Retinal pigment epithelial cell (primary cell): Measurements from ENCODE around the gene PAXX.

Experiments
- DNase-seq: peaks from one replicate; pipeline ENCODE4 v3.0.0-alpha.2; 2010; ENCODE audit warnings: low read depth
- H3K4me3 ChIP-seq: 2 replicates; pipeline ENCODE4 v1.5.1; 2011; ENCODE audit warnings: mild to moderate bottlenecking, low read length, control low read depth, moderate library complexity
- TF ChIP-seq, protein P1 (sequence below): conservative IDR thresholded peaks from 2 replicates; pipeline ENCODE4 v1.5.1; 2011; ENCODE audit warnings: low read depth, low read length, control low read depth, inconsistent platforms

The PAXX gene

GRCh38 chr9:137011907-137012675 lies 19.9 kb downstream of the PAXX start:
- TF ChIP-seq, protein P1, sequence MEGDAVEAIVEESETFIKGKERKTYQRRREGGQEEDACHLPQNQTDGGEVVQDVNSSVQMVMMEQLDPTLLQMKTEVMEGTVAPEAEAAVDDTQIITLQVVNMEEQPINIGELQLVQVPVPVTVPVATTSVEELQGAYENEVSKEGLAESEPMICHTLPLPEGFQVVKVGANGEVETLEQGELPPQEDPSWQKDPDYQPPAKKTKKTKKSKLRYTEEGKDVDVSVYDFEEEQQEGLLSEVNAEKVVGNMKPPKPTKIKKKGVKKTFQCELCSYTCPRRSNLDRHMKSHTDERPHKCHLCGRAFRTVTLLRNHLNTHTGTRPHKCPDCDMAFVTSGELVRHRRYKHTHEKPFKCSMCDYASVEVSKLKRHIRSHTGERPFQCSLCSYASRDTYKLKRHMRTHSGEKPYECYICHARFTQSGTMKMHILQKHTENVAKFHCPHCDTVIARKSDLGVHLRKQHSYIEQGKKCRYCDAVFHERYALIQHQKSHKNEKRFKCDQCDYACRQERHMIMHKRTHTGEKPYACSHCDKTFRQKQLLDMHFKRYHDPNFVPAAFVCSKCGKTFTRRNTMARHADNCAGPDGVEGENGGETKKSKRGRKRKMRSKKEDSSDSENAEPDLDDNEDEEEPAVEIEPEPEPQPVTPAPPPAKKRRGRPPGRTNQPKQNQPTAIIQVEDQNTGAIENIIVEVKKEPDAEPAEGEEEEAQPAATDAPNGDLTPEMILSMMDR: no peak
- DNase-seq: no peak
- H3K4me3 ChIP-seq: no peak overlapping the region

- TF ChIP-seq, protein P1: no peak
- DNase-seq: no peak
- H3K4me3 ChIP-seq: no peak overlapping the region
These were observed 20.7 kb downstream of the PAXX start for GRCh38 chr9:137012694-137013570.

GRCh38 chr9:137013571-137013940 lies 21.3 kb downstream of the PAXX start:
- TF ChIP-seq, protein P1: no peak
- no peak for DNase-seq
- no peak overlapping the region for H3K4me3 ChIP-seq

- H3K4me3 ChIP-seq: no peak overlapping the region
- TF ChIP-seq, protein P1: no peak
- DNase-seq: no peak
These were observed 21.9 kb downstream of the PAXX start for GRCh38 chr9:137014166-137014565.

DNA sequence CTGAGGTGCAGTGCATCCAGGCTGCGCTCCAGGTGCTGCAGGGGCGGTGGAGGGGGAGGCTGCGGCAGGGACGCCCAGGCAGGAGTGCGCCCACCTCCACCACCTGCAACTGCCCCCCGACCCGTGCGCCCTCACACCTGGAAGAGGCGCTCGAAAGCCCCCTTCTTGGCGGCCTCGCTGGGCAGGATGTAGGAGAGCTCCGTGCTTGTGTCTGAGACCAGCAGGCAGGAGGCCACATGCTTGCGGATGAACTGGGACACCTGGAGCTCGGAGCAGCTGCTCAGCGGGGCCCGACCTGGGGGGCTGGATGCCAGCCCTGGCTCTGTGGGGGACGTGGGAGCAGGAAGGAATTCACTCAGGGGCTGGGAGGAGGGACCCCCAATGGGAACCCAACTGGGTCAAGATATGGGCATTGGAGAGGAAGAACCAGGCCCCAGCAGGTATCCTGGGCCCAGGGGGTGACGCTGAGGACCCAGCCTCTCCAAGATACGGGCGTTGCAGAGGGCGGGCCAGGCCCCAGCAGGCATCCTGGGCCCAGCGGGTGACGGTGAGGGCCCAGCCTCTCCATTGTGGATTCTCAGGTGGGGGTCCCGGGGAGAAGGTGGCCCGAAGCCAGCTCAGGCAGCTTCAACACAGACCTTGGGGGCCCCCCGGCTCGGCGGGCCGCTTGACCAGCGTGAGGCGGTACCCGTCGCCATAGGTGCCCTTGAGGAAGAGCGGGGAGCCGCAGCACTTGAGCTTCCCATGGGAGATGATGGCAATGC lies 22.7 kb downstream of the PAXX start:
- no peak for DNase-seq
- TF ChIP-seq, protein P1: no peak
- H3K4me3 ChIP-seq: no peak overlapping the region

DNA sequence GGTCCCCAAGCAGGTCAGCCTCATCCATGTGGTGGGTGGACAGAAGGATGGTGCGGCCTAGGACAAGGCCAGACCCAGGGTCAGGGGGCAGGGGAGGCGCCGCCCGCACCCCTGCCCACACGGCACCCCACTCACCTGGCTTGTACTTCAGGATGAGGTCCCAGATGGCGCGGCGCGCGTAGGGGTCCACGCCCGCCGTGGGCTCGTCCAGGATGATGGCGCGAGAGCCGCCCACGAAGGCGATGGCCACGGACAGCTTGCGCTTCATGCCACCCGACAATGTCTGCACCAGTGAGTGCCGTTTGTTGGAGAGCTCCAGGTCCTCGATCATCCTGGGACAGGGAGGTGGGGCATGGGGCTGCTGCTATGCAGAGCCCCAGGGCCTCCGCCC lies 23.3 kb downstream of the PAXX start:
- TF ChIP-seq, protein P1: no peak
- H3K4me3 ChIP-seq: no peak overlapping the region
- DNase-seq: no peak
